T-helper 2 cell (primary cell): ENCODE results near the gene NFKBIB.

Experiments used
- DNase-seq, 5 experiments: peaks; one replicate each; pipeline versions ENCODE4 v3.0.0 to v3.0.0-alpha.2; 2012 to 2022

NFKBIB gene

DNA sequence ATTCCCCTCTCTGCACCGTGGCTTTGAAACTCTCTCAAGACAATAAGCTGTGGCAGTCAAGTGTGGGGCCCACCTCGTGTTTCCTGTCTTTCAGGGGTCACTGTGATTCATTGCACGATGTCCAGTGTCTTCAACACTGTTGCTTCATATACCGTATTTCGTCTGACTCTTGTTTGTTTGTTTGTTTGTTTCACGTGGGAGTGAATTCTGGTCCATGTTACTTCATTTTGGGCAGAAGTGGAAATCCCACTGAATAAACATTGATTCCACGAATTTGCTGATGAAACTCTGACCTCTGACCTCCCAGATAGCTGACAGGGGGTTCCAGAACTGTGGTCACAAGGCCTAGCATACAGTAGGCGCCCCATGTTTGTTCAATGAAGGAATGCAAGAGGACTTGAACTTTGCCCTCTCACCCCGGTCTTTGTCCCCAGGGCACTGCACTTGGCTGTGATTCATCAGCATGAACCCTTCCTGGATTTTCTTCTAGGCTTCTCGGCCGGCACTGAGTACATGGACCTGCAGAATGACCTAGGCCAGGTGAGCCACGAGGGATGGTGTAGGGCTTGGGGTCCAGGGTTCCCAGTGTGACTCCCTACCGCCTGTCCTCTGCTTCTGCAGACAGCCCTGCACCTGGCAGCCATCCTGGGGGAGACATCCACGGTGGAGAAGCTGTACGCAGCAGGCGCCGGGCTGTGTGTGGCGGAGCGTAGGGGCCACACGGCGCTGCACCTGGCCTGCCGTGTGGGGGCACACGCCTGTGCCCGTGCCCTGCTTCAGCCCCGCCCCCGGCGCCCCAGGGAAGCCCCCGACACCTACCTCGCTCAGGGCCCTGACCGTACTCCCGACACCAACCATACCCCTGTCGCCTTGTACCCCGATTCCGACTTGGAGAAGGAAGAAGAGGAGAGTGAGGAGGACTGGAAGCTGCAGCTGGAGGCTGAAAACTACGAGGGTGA is 5.1 kb downstream of the NFKBIB start:
- DNase-seq: no peak

DNA sequence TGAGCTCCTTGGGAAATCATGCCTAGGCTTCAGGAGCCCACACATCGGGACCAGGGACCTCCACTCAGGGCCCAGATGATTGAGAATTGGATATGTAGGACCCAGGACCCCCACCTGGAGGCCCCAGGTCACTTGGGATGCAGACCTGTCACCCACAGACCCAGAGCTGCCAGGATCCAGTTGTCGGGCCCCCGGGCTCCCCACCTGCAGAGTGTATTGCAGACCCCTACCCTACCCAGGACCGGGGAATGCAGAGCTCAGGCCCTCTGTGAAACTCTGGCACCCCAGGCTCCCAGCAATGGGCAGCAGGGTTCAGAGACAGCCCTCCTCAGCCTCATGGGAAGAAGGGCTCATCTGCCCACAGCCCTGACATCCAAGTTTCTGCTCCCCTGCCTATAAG is 5.9 kb downstream of the NFKBIB start:
- DNase-seq: no peak

DNA sequence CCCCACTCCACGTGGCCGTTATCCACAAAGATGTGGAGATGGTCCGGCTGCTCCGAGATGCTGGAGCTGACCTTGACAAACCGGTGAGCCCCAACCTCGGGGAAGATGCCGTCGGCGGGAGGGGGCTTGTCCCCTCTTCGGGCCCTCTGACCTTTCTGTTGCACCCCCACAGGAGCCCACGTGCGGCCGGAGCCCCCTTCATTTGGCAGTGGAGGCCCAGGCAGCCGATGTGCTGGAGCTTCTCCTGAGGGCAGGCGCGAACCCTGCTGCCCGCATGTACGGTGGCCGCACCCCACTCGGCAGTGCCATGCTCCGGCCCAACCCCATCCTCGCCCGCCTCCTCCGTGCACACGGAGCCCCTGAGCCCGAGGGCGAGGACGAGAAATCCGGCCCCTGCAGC is 7.5 kb downstream of the NFKBIB start:
- no peak for DNase-seq

DNA sequence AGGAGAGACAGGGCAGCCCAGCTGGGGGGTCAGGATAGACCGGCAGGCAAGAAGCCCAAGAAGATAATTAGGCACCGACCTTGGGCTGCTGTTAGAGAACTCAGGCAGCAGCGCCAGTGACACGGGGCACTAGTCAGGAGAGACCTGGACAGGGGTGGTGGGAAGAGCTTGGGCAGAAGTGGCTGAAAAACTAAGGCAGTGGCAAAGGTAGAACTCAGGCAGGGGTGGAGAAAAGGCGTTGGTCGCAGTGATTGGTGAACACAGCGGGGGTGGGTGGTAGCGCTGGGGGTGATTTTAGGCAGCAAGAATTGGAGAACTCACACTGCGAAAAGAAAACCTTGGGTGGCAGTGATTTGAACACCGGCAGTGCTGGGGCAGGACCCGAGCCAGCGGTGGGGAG is 7.9 kb downstream of the NFKBIB start:
- no peak for DNase-seq

DNA sequence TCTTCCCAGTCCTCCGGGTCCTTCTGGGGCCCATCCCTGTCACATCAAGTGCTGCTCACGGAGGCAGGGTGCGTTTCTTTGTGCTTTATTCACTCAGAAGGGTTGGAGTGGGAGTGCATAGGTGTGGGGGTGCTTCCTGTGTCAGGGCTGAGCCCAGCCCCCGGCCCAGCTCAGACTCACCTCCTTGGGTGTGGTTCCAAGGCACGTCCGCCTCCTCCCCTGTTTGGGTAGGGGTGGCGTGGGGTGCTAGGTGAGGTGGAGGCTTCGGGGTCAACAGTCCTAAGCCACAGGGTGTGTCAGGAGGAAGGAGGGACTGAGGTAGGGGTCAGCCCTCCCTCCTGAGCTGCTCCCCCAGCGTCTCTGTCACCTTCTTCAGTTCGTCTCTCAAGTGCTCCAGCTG is 9.1 kb downstream of the NFKBIB start:
- no peak for DNase-seq

DNA sequence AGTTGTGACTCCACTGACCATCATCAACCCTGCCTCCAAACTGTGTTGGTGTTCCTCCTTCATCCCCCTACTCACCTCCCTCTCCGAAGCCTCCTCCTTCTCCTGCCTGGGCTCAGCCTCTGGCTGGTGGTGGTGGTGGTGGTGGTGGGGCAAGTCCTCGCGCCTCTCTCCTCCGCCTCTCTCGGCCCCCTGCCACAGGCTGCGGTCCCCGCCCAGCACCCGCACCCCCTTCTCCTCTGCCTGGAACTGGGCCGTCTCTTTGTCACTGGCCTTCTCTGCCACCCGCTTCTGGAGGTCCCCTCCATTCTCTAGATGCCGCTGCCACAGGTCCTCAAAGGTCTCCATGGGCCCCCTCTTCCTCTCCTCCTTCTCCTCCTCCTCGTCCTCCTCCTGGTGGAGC is 10.7 kb downstream of the NFKBIB start:
- no peak for DNase-seq

DNA sequence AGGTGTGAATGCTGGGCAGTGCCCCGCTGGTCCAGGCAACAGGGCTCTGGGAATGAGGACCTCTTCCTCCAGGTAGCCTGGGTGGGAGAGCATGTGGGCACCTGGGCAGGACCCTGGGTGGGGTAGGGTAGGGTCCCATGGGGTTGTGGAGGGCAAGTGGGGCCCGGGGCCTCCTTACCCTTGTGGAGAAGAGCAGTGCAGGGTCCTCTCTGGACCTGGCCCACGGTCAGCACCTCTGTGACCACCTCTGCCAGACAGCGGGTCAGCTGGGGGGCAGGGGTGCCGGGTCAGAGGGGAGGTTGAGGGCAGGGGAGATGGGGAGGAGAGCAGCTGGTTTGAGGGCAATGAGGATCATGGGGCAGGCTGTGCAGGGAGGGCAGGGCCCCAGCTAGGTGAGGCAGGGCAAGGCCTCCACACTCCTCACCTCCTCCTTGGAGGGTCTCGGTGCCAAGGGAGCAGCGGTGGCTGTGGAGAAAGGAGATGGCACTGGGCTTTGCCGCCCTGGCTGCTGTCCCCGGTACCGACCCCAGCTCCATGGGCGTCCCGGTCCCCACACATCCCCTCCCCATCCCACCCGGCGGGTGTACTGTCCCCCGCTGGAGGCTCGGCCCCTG is 11.7 kb downstream of the NFKBIB start:
- no peak for DNase-seq

DNA sequence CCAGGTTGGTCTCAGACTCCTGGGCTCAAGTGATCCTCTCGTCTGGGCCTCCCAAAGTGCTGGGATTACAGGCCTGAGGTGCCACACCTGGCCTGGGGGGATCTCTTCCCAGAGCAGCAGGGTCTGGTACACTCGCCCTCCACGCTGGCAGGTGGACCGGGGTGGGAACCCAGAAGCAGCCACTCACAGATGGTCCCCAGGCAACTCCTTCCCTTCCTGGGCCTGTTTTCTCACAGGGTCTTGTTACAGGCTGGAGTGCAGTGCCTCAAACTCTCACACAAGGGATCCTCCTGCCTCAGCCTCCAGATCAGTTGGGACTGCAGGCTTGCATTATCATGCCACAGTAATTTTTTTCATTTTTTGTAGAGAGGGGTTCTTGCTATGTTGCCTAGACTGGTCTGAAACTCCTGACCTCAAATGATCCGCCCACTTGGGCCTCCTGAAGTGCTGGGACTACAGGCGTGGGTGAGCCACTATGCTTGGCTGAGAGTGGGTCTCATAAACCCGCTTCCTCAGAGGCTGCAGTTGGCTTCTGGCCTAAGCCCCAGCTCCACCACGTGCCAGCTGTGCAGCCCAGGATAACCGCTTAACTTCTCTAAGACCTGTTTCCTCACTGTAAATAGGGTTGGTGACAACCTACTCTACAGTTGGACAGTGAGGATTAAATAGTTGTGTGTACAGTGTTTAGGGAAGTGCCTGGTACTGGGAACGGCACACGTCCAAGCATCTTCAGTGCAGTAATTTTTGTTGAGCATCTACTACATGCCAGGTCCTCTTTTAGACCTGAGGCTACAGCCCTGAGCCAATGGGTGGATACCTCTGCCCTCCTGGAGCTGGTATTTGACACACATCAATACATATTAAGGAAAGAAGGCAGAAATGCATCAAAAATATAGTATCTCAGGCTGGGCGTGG is 13.1 kb downstream of the NFKBIB start:
- DNase-seq: no peak

DNA sequence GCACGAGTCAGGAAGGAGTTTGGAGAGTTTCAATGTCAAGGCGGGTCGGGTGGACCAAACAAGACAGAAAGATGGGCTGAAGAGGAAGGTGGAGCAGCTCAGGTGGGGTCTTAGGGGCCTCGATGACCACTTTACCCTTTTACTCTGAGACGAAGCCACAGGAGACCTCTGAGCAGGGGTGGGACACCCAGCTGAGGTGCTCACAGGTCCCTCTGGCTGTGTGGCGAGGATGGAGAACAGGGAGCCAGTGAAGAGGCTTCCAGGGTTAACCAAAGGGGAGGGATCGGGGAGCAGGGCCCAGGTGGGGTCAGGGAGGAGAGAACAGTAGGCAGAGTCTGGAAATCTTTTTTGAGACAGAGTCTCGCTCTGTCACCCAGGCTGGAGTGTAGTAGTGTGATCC is 14.2 kb downstream of the NFKBIB start:
- no peak for DNase-seq

DNA sequence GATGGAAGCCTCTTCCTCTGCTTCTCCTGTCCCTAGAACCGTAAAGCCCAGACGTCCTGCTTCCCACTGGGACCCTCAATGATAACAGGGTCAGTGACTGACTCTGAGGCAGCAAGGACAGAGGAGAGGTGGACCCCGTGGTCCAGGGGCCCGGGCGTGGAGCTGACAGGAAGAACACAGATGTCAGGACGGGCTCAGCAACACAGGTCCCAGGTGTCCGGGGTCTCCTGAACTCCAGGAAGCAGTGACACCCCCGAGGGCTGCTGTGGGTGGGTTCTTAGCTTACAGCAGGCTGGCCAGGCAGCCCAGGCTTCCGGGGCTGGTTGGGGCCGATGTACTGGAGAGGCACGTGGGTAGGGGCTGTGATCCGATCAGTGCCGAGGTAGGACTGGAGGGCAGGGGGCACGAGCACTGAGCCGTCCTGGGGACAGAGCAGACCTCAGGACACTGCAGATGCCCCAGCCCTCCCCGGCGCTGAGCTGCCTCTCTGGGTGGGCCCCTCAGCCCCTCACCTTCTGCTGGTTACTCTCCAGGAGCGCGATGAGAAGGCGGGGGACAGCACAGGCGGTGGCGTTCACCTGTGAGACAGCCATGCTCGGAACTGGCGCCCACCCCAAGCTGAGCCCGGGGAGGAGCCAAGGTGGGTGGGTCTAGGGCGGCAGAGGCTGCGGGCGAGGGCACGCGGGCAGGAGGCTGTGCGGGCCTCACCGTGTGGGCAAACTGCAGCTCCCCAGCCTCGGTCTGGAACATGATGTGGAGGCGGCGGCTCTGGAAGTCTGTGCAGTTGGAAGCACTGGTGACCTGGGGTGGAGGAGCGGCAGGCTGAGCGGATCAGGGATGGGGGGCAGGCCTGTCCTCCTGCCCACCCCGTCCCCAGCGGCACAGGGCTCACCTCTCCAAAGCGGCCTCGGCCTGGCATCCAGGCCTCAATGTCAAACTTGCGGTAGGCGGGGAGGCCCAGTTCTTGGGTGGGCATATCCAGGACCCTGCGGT is 15.9 kb downstream of the NFKBIB start:
- no peak for DNase-seq

DNA sequence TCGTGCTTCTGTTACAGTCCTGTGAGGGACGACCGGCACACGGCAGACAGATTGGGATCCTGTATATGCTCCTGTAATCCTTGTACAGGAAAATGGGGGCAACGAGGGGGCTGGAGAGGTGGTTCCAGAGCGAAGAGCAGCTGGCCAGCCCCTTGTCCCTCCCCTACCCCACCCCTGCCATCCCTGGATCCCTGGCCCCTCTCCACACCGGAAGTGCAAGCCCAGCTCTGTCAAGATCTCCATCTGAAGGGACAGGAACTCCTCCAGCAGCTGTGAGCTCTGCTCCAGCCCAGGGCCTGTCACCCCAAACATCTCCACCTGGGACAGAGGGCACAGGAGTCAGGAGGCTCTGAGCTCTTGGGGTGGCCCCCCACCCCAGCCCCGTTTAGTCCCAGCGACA is 17.7 kb downstream of the NFKBIB start:
- no peak for DNase-seq

DNA sequence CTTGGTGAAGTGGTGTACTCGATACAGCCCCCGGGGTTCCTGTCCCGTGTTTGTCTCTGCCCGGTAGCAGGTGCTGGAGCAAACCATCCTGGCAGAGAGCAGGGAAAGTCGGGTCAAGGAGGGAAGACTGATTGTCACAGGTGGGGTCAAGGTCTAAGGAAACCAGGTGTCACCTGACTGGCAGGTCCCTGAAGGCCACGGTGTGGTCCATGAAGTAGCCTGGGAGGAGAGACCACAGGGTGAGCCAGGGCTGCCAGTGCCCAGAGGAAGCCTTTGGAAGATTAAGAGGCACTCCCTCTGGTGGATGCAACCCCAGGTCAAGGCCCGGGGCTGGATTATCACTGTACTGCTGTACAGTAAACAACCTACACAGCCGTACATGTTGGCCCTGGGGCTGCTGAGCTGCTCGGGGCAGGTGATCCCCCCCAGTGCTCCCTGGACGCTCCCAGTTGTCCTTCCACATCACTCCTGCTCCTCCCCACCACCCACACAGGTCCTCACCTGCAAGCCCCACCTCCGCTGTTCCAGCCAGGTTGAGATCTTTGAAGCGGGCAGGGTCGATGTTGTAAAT is 18.2 kb downstream of the NFKBIB start:
- DNase-seq: no peak

DNA sequence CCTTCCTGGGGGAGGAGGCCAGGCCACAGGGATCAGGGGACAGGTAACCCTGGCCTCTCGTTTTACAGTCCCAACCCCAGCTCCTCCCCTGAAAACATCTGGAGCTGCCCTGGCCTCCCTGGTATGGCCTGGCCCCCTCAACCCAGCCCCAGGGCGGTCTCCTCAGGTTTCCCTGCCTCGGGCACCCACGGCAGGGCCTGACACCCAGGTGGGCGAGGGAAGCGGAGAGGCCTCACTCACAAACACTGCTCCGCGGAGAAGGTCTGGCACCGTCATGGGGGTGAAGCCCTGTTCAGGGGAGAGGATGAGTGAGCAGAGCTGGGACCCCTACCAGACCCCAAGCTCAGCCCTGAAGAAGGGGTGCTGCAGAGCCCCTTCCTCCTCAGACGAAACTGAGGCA is 18.8 kb downstream of the NFKBIB start:
- no peak for DNase-seq

DNA sequence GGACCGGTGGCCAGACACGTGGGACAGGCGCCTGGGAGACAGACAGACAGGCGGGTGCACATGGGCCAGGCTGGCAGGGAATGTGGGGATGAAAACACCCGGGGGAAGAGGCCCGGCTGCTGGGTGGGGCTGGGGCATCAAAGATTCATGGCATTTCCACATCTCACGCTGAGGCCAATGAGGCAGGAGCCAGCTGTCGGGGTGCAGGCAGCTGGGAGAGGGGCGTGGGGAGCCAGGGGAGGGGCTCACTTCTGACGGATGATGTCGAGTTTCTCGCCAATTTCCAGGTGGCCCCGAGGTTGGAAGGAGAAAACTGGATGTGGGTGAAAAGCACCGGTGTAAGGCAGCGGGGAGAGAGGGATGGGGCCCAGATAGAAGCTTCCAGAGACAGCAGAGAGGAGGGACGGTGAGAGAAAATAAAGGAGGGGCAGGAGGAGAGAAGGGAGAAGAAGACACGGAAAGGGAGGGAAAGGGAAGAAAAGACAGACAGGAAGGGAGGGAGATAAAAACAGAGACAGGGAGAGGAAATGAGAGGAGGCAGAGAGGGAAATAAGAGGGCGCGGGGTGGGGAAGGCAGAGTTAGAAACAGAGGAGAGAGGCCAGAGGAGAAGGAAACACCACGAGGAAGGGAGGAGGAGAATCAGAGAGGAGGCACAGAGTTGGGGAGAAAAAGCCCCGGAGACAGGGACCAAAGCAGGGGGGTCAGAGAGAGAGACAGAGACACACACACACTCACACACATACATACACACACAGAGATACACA is 20.2 kb downstream of the NFKBIB start:
- no peak for DNase-seq

DNA sequence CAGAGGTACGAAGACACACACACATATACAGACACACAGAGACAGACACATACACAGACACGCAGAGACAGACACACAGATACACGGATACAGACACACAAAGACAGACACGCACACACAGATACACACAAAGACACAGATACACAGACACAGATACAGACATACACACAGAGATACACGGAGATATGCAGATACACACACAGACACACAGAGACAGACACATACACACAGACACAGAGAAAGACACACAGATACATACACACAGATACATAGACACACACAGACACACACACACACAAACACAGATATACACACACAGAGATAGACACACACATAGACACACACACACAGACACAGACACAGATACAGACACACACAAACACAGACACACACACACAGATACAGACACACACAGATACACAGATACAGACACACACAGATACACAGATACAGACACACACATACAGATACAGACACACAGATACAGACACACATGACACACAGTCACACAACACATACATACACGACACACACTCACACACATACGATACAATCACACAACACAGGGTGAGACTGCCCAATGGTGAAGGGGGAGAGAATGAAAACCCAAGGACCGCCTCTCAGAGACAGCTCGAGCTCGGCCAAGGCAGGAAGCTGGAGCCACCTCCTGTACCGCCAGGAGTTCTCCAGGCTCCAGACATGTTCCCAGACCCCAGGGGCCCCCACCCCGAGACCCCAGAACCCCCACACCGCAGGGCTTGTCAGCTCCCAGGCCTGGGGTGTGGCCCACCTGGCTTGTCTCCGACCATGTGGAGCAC is 21.0 kb downstream of the NFKBIB start:
- no peak for DNase-seq

DNA sequence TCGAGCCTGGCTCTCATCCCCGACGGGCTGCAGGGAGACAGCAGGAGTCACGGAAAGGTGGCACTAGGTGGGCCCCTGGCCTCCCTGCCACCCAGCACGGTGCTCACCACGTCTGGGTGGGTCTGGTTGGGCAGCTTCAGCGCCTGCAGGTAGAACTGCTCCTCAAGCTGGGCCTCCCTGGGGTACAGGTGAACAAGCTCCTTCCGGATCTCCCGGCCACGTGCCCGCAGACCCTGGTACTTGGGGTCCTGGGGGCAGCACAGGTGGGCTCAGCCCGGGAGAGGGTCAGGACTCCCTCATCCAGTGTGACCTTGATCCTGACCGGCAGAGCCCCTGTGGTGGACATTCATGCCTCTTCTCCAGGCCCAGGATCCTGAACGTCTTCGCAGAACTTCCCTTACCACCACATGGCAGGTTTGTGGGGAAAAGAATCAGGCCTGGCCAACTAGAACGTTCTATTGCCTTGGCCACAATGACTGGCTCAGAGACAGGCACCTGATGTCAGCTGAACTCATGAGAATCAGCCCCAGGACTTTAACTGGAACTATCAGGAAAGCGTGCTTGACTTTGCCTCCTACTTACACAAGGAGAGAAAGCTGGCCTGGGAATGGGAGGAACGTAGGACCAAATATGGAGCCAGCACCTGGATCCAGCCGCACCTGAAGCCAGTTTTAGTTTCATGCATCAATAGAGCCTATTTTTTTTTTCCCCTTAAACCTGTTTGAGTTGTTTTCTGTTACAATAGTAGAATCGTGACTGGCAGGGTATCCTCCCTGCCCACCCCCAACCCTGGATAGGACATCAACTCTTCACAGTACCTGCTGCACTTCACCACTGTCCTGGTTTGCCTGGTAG is 21.9 kb downstream of the NFKBIB start:
- no peak for DNase-seq

DNA sequence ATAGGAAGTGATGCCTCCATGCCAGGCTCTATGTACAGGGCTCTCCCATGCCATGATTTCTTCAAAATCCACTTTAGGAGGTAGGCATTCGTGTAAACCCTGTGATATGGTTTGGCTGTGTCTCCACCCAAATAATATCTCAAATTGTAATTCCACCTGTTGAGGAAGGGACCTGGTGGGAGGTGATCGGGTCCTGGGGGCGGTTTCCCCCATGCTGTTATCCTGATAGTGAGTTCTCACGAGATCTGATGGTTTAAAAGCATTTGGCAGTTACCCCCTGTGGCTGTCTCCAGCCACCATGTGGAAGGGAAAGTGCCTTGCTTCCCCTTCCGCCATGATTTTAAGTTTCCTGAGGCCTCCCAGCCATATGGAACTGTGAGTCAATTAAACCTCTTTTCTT is 22.7 kb downstream of the NFKBIB start:
- no peak for DNase-seq

DNA sequence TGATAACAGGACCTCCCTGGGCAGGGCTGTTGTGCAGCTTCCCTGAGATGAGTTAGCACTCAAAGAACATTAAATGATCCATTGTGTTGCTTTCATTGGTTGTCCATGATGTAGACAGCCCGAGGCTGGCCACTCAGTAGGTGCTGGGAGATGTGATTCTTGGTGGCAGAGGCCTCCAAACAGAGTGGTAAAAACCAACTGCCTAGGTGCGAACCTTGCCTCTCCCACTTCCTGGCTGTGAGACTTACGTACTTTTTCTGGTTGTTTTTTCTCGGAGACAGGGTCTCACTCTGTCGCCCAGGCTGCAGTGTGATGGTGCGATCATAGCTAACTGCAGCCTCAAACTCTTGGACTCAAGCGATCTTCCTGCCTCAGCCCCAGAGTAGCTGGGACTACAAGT is 24.6 kb downstream of the NFKBIB start:
- peak in 1 of 5 experiments; percentile 67 for DNase-seq
